H1 (cell line): ENCODE results near the gene FAM107A. TPM values are rescaled to one million over a fixed set of nuclear protein-coding genes. Genes with fewer than 3 reads are reported as not detected.

Experiments used
- CTCF ChIA-PET: fragments of 300-600 bp; sonication (Branson Sonifier 250); formaldehyde crosslinking; loops from one replicate; lab custom pipeline; 2021; ENCODE audit not compliant: partially characterized antibody; lab: Charles Lee
- POLR2A ChIA-PET: fragments of 300-600 bp; sonication (Branson Sonifier 250); formaldehyde crosslinking; loops from one replicate; lab custom pipeline; 2021; ENCODE audit warnings: inconsistent platforms; ENCODE audit not compliant: partially characterized antibody; lab: Charles Lee
- DNase-seq, 2 experiments: peaks; one replicate each; pipeline versions ENCODE4 v3.0.0 to v3.0.0-alpha.2; 2010 to 2022; ENCODE audit warnings: low spot score in 2 of 2, low read depth in 1 of 2, mixed read lengths in 1 of 2
- FAIRE-seq: peaks from 2 replicates; lab custom pipeline; 2011; peaks lifted over from hg19 to GRCh38; lab: Jason Lieb, UNC
- H2AFZ ChIP-seq: 2 replicates; pipeline ENCODE4 v1.8.1; 2012; ENCODE audit warnings: low read length, inconsistent platforms
- H2AK5ac ChIP-seq: 2 replicates; pipeline ENCODE4 v1.6.1; 2013; ENCODE audit warnings: low read depth, low read length
- H2BK120ac ChIP-seq: replicated peaks from 2 replicates; pipeline ENCODE3; 2013; ENCODE audit warnings: low read depth, low read length, inconsistent platforms
- H2BK12ac ChIP-seq: 2 replicates; pipeline ENCODE4 v1.6.1; 2013; ENCODE audit warnings: low read depth, low read length
- H2BK15ac ChIP-seq: 2 replicates; pipeline ENCODE4 v1.6.1; 2013; ENCODE audit warnings: low read length
- H2BK20ac ChIP-seq: 2 replicates; pipeline ENCODE4 v1.6.1; 2013; ENCODE audit warnings: low read length
- H2BK5ac ChIP-seq: 2 replicates; pipeline ENCODE4 v1.6.1; 2013; ENCODE audit warnings: low read depth, low read length
- H3K14ac ChIP-seq: 2 replicates; pipeline ENCODE4 v1.6.1; 2013; ENCODE audit warnings: inconsistent platforms; ENCODE audit not compliant: insufficient read length
- H3K18ac ChIP-seq: 2 replicates; pipeline ENCODE4 v1.6.1; 2013; ENCODE audit warnings: low read length; ENCODE audit errors: extremely low read depth
- H3K23ac ChIP-seq: 2 replicates; pipeline ENCODE4 v1.6.1; 2013; ENCODE audit warnings: inconsistent platforms; ENCODE audit not compliant: insufficient read length
- H3K23me2 ChIP-seq: 2 replicates; pipeline ENCODE4 v1.6.1; 2013; ENCODE audit warnings: low read depth, low read length
- H3K27ac ChIP-seq: 2 replicates; pipeline ENCODE4 v1.6.1; 2011; ENCODE audit warnings: low read depth, low read length, inconsistent platforms
- H3K27me3 ChIP-seq, 4 experiments: replicated peaks in 1 of 4; 1 replicate in 1 of 4; 2 replicates in 3 of 4; pipeline versions ENCODE4 v1.6.1 to v1.8.1; 2011 to 2013; ENCODE audit warnings: low read length in 3 of 4, mild to moderate bottlenecking in 3 of 4, inconsistent platforms in 2 of 4, mixed read lengths in 2 of 4, moderate library complexity in 1 of 4; ENCODE audit not compliant: control insufficient read depth in 3 of 4, insufficient read depth in 3 of 4; ENCODE audit errors: extremely low read depth in 1 of 4
- H3K36me3 ChIP-seq, 4 experiments: 2 replicates each; pipeline versions ENCODE4 v1.6.1 to v1.8.1; 2011 to 2013; ENCODE audit warnings: mild to moderate bottlenecking in 4 of 4, low read length in 3 of 4, moderate library complexity in 2 of 4, control low read depth in 1 of 4, inconsistent platforms in 1 of 4; ENCODE audit not compliant: insufficient read depth in 4 of 4, control insufficient read depth in 2 of 4
- H3K4ac ChIP-seq: replicated peaks from 2 replicates; pipeline ENCODE3; 2013; ENCODE audit warnings: low read length, low read depth, mixed read lengths, inconsistent platforms; ENCODE audit not compliant: insufficient read length
- H3K4me1 ChIP-seq, 4 experiments: replicated peaks in 1 of 4; 1 replicate in 1 of 4; 2 replicates in 3 of 4; pipeline versions ENCODE4 v1.6.1 to v1.8.1; 2011 to 2013; ENCODE audit warnings: low read length in 3 of 4, inconsistent platforms in 2 of 4, mixed read lengths in 1 of 4; ENCODE audit not compliant: insufficient read depth in 4 of 4, control insufficient read depth in 3 of 4
- H3K4me2 ChIP-seq, 2 experiments: 2 replicates each; pipeline versions ENCODE4 v1.6.1 to v1.8.1; 2011 to 2013; ENCODE audit warnings: low read depth in 2 of 2, low read length in 2 of 2, control low read depth in 1 of 2, inconsistent platforms in 1 of 2, mild to moderate bottlenecking in 1 of 2; ENCODE audit not compliant: insufficient read depth in 1 of 2
- H3K4me3 ChIP-seq, 4 experiments: fragments of 200-600, 300-600 bp in 1 of 4; sonication (generic), shearing (Covaris generic), sonication (Bioruptor Twin) in 1 of 4; 2 replicates each; pipeline versions ENCODE4 v1.5.1 to v1.8.1; 2011 to 2016; ENCODE audit warnings: low read length in 4 of 4, low read depth in 3 of 4, control low read depth in 2 of 4, inconsistent platforms in 2 of 4, mild to moderate bottlenecking in 2 of 4, mixed read lengths in 1 of 4, moderate library complexity in 1 of 4; ENCODE audit not compliant: insufficient read depth in 2 of 4; ENCODE audit errors: extremely low read depth in 1 of 4
- H3K56ac ChIP-seq: replicated peaks from 2 replicates; pipeline ENCODE3; 2013; ENCODE audit warnings: low read depth, mild to moderate bottlenecking, mixed read lengths, low read length, inconsistent platforms; ENCODE audit not compliant: insufficient read length
- H3K79me1 ChIP-seq: 2 replicates; pipeline ENCODE4 v1.6.1; 2013; ENCODE audit warnings: low read depth, low read length, control low read depth
- H3K79me2 ChIP-seq, 2 experiments: 2 replicates each; pipeline versions ENCODE4 v1.6.1 to v1.8.1; 2012 to 2013; ENCODE audit warnings: low read length in 2 of 2, mild to moderate bottlenecking in 2 of 2, inconsistent platforms in 1 of 2; ENCODE audit not compliant: insufficient read depth in 2 of 2, control insufficient read depth in 1 of 2
- H3K9ac ChIP-seq, 4 experiments: replicated peaks in 1 of 4; 1 replicate in 1 of 4; 2 replicates in 3 of 4; pipeline versions ENCODE4 v1.6.1 to v1.8.1; 2011 to 2013; ENCODE audit warnings: low read depth in 3 of 4, low read length in 3 of 4, control low read depth in 2 of 4, mild to moderate bottlenecking in 2 of 4, moderate library complexity in 2 of 4, inconsistent platforms in 1 of 4; ENCODE audit errors: extremely low read depth in 1 of 4
- H3K9me3 ChIP-seq, 2 experiments: 2 replicates each; pipeline versions ENCODE4 v1.6.1 to v1.8.1; 2012 to 2013; ENCODE audit warnings: mild to moderate bottlenecking in 2 of 2, moderate library complexity in 2 of 2, control low read depth in 1 of 2, inconsistent platforms in 1 of 2, low read depth in 1 of 2, low read length in 1 of 2, mixed read lengths in 1 of 2; ENCODE audit not compliant: insufficient read depth in 2 of 2
- H4K20me1 ChIP-seq, 2 experiments: replicated peaks in 1 of 2; 2 replicates each; pipeline versions ENCODE3 to v1.8.1; 2011 to 2013; ENCODE audit warnings: inconsistent platforms in 2 of 2, low read length in 2 of 2, mild to moderate bottlenecking in 1 of 2; ENCODE audit not compliant: insufficient read depth in 2 of 2, control insufficient read depth in 1 of 2
- H4K5ac ChIP-seq: 2 replicates; pipeline ENCODE4 v1.6.1; 2013; ENCODE audit warnings: low read length, low read depth, mixed read lengths, inconsistent platforms; ENCODE audit not compliant: insufficient read length
- H4K8ac ChIP-seq: 2 replicates; pipeline ENCODE4 v1.8.0; 2013; ENCODE audit warnings: mild to moderate bottlenecking, moderate library complexity, low read length, inconsistent platforms; ENCODE audit not compliant: insufficient read depth; ENCODE audit errors: extremely low read depth
- H4K91ac ChIP-seq: replicated peaks from 2 replicates; pipeline ENCODE3; 2013; ENCODE audit warnings: low read length, mixed read lengths, inconsistent platforms; ENCODE audit not compliant: insufficient read length
- CTCF ChIP-seq, 3 experiments: IDR thresholded peaks; 1 replicate in 2 of 3; 2 replicates in 1 of 3; pipeline versions ENCODE4 v1.5.1 to v1.6.1; 2011; ENCODE audit warnings: low read length in 3 of 3, mild to moderate bottlenecking in 3 of 3, inconsistent platforms in 2 of 3, low read depth in 1 of 3, moderate library complexity in 1 of 3; ENCODE audit not compliant: insufficient read depth in 1 of 3; ENCODE audit errors: control extremely low read depth in 1 of 3
- GTF2F1 ChIP-seq: IDR thresholded peaks from 2 replicates; pipeline ENCODE4 v1.6.1; 2012; ENCODE audit warnings: low read depth, low read length, improper control_type of control experiment, borderline replicate concordance
- NANOG ChIP-seq: IDR thresholded peaks from 2 replicates; pipeline ENCODE4 v1.6.1; 2011; ENCODE audit warnings: low read length, low read depth, mild to moderate bottlenecking, inconsistent platforms; ENCODE audit not compliant: insufficient read depth, poor library complexity, severe bottlenecking
- SRF ChIP-seq: IDR thresholded peaks from 2 replicates; pipeline ENCODE4 v1.6.1; 2011; ENCODE audit warnings: mild to moderate bottlenecking, low read depth, low read length, moderate library complexity
- WGBS, 2 experiments: shearing (Covaris generic) in 1 of 2; methylation state at CpG; one replicate each; pipeline versions ENCODE4 v1.1.6 to v1.1.7; 2013 to 2015; ENCODE audit warnings: low lambda C conversion rate in 2 of 2, mixed read lengths in 2 of 2, inconsistent platforms in 1 of 2, low coverage in 1 of 2, missing lambda C conversion rate in 1 of 2; ENCODE audit not compliant: insufficient replicate concordance in 2 of 2, insufficient coverage in 1 of 2, insufficient read length in 1 of 2; ENCODE audit errors: extremely low coverage in 1 of 2, missing lambda C conversion rate in 1 of 2; 5-methylcytosine and 5-hydroxymethylcytosine counted together
- polyA plus RNA-seq, 7 experiments: library from polyadenylated mRNA; depleted of rRNA in 3 of 7; stranded (reverse) in 5 of 7; unstranded in 2 of 7; fragments of >200 nt in 5 of 7; fragments of 200-250 nt in 2 of 7; gene quantifications; 1 replicate in 5 of 7; 2 replicates in 1 of 7; 4 replicates in 1 of 7; pipeline versions ENCODE4 v1.2.1 to v1.2.3, GENCODE V29; 2011 to 2013; ENCODE audit warnings: missing spikeins in 2 of 7, mixed read lengths in 2 of 7
- total RNA-seq: library from RNA; stranded (reverse); fragmentation: NEBNext Ultra II Directional; extraction: Animal tissue kit (Norgen Biotek cat#: 25700); gene quantifications from 2 replicates; pipeline ENCODE4 v1.2.1, GENCODE V29; 2021

Gene FAM107A
- total and polyA plus RNA-seq, 2 of the 8 experiments (the other 6 are each of a cell fraction or from before 2014, with no cell fraction given) = 0.51 to 0.65 TPM

- Histone ChIP-seq H4K91ac (no peak within 1 kb of the TSS), H4K20me1 (no peaks in the 10 kb centered on the region), H3K4me3 (no peak within 1 kb of the TSS), H3K9me3 (no peaks in the 10 kb centered on the region), H2BK20ac (no peak within 1 kb of the TSS), H3K23me2 (no peaks in the 10 kb centered on the region; the same call in 1 of the 2 replicates), H4K8ac (no peak within 1 kb of the TSS; the same call in 1 of the 2 replicates), H3K9ac (no peak within 1 kb of the TSS), H3K27ac (no peak within 1 kb of the TSS), H2AFZ (no peak within 1 kb of the TSS), H3K14ac (no peak within 1 kb of the TSS), H2BK15ac (no peak within 1 kb of the TSS), H3K18ac (no peak within 1 kb of the TSS), H3K56ac (no peak within 1 kb of the TSS), H2AK5ac (no peak within 1 kb of the TSS), H3K4ac (no peak within 1 kb of the TSS), H2BK120ac (no peak within 1 kb of the TSS), H3K36me3 (no peaks in the 10 kb centered on the region), H2BK12ac (no peak within 1 kb of the TSS), H3K4me1 (peaks cover 0 to 3% (median 2%) of the 10 kb centered on the region in 4 experiments; a peak in 4 of 7 replicates), H3K4me2 (no peak within 1 kb of the TSS), H3K79me1 (no peaks in the 10 kb centered on the region), H3K23ac (no peak within 1 kb of the TSS), H3K27me3 (no peaks in the 10 kb centered on the region), H4K5ac (no peak within 1 kb of the TSS), H2BK5ac (no peak within 1 kb of the TSS), H3K79me2 (no peaks in the 10 kb centered on the region)
- FAIRE-seq (no peak), DNase-seq (no peak)
- 90% methylated on average over 13 of the region's 13 CpGs; no CpG with 5 or more reads in 1 of the 2 experiments for WGBS, 2 experiments
- CTCF ChIA-PET = interaction anchor here (0.6 to 4.9 kb wide), 12 partner anchors 9 to 185 kb away, joined by 3 to 29 read pairs (median 4); no protein-coding TSS in a partner anchor
- POLR2A ChIA-PET = interaction anchor here (0.7 kb wide), 1 partner anchor 24 kb away, joined by 4 read pairs; no protein-coding TSS in a partner anchor
- no peak for TF ChIP-seq SRF
- TF ChIP-seq GTF2F1 = no peak
- no peak for TF ChIP-seq NANOG
- no peak for TF ChIP-seq CTCF (IDR thresholded peaks at IDR 0.05; ENCODE audit: control extremely low read depth in 1 of 3, insufficient read depth in 1 of 3, low read depth in 1 of 3, low read length in 3 of 3)
Measured at GRCh38 chr3:58536501-58537411, 40.4 kb downstream of the FAM107A start, which contains the start of gene ACOX2. TSS of gene ACOX2 (minus strand) at chr3:58537190. CDS start at chr3:58535106, 2,084 bp downstream.
